ENCODE results near the gene SIAH2. TPM values are rescaled to one million over a fixed set of nuclear protein-coding genes. Genes with fewer than 3 reads are reported as not detected.
A peak's percentile ranks its signal among the peaks of the same experiment; 100 is the strongest.

SIAH2 gene
- total and polyA plus RNA-seq, 7 donors = 8.8 to 15.2 (median 12.8) TPM

- 95 to 98% (median 95%) methylated on average over 41 to 42 of the region's 42 CpGs for WGBS, 3 donors
- ATAC-seq = no peak
- no peaks in the 10 kb centered on the region for H3K27me3 ChIP-seq (ENCODE audit: insufficient read depth in 3 of 3, low read length in 2 of 3)
- no peaks in the 10 kb centered on the region for H3K36me3 ChIP-seq (ENCODE audit: insufficient read depth in 1 of 2, low read depth in 1 of 2)
- no peak overlapping the region for H3K4me3 ChIP-seq
- intact Hi-C loops (cut with DNase I) = no loop called here
- no peak overlapping the region for H3K27ac ChIP-seq
- TF ChIP-seq, protein P1, sequence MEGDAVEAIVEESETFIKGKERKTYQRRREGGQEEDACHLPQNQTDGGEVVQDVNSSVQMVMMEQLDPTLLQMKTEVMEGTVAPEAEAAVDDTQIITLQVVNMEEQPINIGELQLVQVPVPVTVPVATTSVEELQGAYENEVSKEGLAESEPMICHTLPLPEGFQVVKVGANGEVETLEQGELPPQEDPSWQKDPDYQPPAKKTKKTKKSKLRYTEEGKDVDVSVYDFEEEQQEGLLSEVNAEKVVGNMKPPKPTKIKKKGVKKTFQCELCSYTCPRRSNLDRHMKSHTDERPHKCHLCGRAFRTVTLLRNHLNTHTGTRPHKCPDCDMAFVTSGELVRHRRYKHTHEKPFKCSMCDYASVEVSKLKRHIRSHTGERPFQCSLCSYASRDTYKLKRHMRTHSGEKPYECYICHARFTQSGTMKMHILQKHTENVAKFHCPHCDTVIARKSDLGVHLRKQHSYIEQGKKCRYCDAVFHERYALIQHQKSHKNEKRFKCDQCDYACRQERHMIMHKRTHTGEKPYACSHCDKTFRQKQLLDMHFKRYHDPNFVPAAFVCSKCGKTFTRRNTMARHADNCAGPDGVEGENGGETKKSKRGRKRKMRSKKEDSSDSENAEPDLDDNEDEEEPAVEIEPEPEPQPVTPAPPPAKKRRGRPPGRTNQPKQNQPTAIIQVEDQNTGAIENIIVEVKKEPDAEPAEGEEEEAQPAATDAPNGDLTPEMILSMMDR (IDR thresholded peaks at IDR 0.05) = no peak
- peak in 1 of 2 donors; percentile 51 for DNase-seq
- H3K9me3 ChIP-seq = no peaks in the 10 kb centered on the region
- no peaks in the 10 kb centered on the region for H3K4me1 ChIP-seq
Measured at GRCh38 chr3:150778793-150779401, 15.9 kb upstream of the SIAH2 start.

DNA sequence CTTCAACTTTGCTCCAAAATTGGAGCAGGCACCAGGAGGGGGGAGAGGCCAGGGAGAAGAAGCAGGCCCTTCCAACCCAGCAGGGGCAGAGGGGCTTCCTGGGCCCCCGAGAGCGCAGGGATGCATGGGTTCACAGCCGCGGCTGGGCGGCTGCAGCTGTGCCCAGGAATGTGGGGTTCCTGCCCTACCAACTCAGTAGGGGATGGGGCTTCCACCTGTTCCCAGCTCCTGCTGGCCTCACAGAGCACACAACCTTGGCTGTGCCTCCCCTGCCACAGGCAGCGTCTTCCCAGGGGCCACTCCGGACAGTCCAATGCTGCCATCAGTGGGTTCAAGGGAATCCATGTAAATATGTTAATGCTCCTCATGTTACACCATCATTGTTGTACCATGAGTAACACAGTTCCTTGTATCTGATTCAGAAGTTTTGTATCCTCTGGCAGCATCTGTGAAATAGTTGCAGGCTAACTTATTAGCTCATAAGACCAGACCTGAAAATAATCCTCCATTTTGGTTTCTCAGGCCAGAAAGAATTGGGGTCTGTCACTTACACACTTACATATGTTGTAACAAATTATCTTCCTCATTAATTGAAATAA is 12.1 kb upstream of the SIAH2 start:
- no peak overlapping the region for H3K4me3 ChIP-seq
- TF ChIP-seq, protein P1 (IDR thresholded peaks at IDR 0.05) = no peak
- H3K27ac ChIP-seq = no peak overlapping the region
- no peaks in the 10 kb centered on the region for H3K4me1 ChIP-seq
- H3K9me3 ChIP-seq = no peaks in the 10 kb centered on the region
- ATAC-seq (no peak), DNase-seq (no peak)
- WGBS, 3 donors = 75 to 86% (median 79%) methylated on average over 4 to 7 of the region's 7 CpGs
- intact Hi-C loops (cut with DNase I) = no loop called here
- no peaks in the 10 kb centered on the region for H3K27me3 ChIP-seq (ENCODE audit: insufficient read depth in 3 of 3, low read length in 2 of 3)
- H3K36me3 ChIP-seq (ENCODE audit: insufficient read depth in 1 of 2, low read depth in 1 of 2) = no peaks in the 10 kb centered on the region

- H3K9me3 ChIP-seq = no peaks in the 10 kb centered on the region
- ATAC-seq = peak; percentile 86 to 97 (median 93)
- intact Hi-C loops (cut with DNase I) = no loop called here
- peak; percentile 61 to 85 for DNase-seq
- H3K27me3 ChIP-seq (ENCODE audit: insufficient read depth in 3 of 3, low read length in 2 of 3) = no peaks in the 10 kb centered on the region
- 49 to 76% (median 68%) methylated on average over 14 of the region's 14 CpGs for WGBS, 3 donors
- TF ChIP-seq, protein P1 (IDR thresholded peaks at IDR 0.05) = no peak
- no peaks in the 10 kb centered on the region for H3K36me3 ChIP-seq (ENCODE audit: insufficient read depth in 1 of 2, low read depth in 1 of 2)
- no peaks in the 10 kb centered on the region for H3K4me1 ChIP-seq
- no peak overlapping the region for H3K4me3 ChIP-seq
- H3K27ac ChIP-seq = no peak overlapping the region
Measured at GRCh38 chr3:150773616-150774192, 10.7 kb upstream of the SIAH2 start.

DNA sequence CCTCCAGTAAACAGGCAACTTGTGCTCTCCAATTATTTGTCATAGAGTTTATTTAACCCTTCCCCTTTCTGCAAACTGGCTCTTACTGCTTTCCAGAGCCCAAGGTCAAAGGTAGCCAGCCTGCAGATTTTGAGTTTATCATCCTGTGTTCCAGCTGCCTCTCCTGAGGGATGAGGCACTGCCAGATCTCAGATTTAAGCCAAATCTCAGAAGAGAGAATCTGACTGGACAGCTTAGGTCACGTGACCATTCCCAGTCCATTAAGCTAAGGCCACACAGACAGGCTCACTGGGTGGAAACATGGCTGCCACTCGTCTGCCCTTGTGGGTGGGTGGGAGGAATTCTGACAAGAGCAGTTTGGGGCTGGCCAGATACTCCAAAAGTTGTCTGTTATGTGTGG is 8.6 kb upstream of the SIAH2 start:
- ATAC-seq (no peak), DNase-seq (no peak)
- Histone ChIP-seq H3K4me3 (no peak overlapping the region), H3K9me3 (no peaks in the 10 kb centered on the region), H3K36me3 (ENCODE audit: insufficient read depth in 1 of 2, low read depth in 1 of 2) (no peaks in the 10 kb centered on the region), H3K27ac (no peak overlapping the region), H3K27me3 (ENCODE audit: insufficient read depth in 3 of 3, low read length in 2 of 3) (no peaks in the 10 kb centered on the region), H3K4me1 (no peaks in the 10 kb centered on the region)
- 74 to 83% (median 81%) methylated on average over 2 of the region's 2 CpGs for WGBS, 3 donors
- intact Hi-C loops (cut with DNase I) = no loop called here
- TF ChIP-seq, protein P1 (IDR thresholded peaks at IDR 0.05) = no peak

All from psoas muscle (tissue), 8 donors.